B cell (primary cell): ENCODE data around the gene MYO1G. TPM values are rescaled to one million over a fixed set of nuclear protein-coding genes. Genes with fewer than 3 reads are reported as not detected.

ENCODE experiments used
- ATAC-seq: fragments of 200-7000 bp; cut with Tn5 transposase; one replicate; pipeline ENCODE4 v1.10.0; 2021; ENCODE audit warnings: low read depth, mild to moderate bottlenecking, moderate number of reproducible peaks, moderate library complexity
- CTCF ChIA-PET: fragments of 350-600 bp; sonication (Branson Sonifier 250); formaldehyde crosslinking; loops from one replicate; lab custom pipeline; 2021; ENCODE audit warnings: antibody characterized with exemption, inconsistent platforms; lab: Charles Lee
- POLR2A ChIA-PET: fragments of 350-600 bp; sonication (Branson Sonifier 250); formaldehyde crosslinking; loops from one replicate; lab custom pipeline; 2021; ENCODE audit warnings: antibody characterized with exemption; lab: Charles Lee
- DNase-seq: peaks from one replicate; pipeline ENCODE4 v3.0.0; 2013
- H2AFZ ChIP-seq: 2 replicates; pipeline ENCODE4 v1.6.1; 2012; ENCODE audit warnings: mild to moderate bottlenecking, low read depth, low read length; ENCODE audit not compliant: insufficient read depth, poor library complexity, severe bottlenecking
- H3K27ac ChIP-seq, 2 donors: 1 replicate in 1 of 2; 2 replicates in 1 of 2; pipeline ENCODE4 v1.5.1; 2012 to 2013; ENCODE audit warnings: low read length in 2 of 2, mild to moderate bottlenecking in 2 of 2, moderate library complexity in 1 of 2
- H3K27me3 ChIP-seq, 4 experiments: fragments of 200-600 bp in 1 of 4; sonication (generic) in 1 of 4; replicated peaks in 1 of 4; 1 replicate in 2 of 4; 2 replicates in 2 of 4; pipeline versions ENCODE4 v1.6.1 to v1.7.0; 2013 to 2016; ENCODE audit warnings: low read length in 3 of 4, mild to moderate bottlenecking in 2 of 4, mixed read lengths in 1 of 4, moderate library complexity in 1 of 4; ENCODE audit not compliant: insufficient read depth in 4 of 4, control insufficient read depth in 3 of 4; ENCODE audit errors: control extremely low read depth in 1 of 4
- H3K36me3 ChIP-seq, 2 experiments: replicated peaks in 1 of 2; 1 replicate in 1 of 2; 2 replicates in 1 of 2; pipeline versions ENCODE4 v1.6.1 to v1.7.1; 2013; ENCODE audit warnings: low read length in 1 of 2; ENCODE audit not compliant: insufficient read depth in 2 of 2, control insufficient read depth in 1 of 2; ENCODE audit errors: control extremely low read depth in 1 of 2, extremely low read depth in 1 of 2
- H3K4me1 ChIP-seq, 2 donors: fragments of 200-600 bp in 1 of 2; sonication (generic) in 1 of 2; 1 replicate in 1 of 2; 2 replicates in 1 of 2; pipeline versions ENCODE4 v1.5.1 to v1.6.1; 2013 to 2017; ENCODE audit warnings: low read length in 2 of 2; ENCODE audit not compliant: control insufficient read depth in 2 of 2, insufficient read depth in 2 of 2
- H3K4me2 ChIP-seq: replicated peaks from 2 replicates; pipeline ENCODE3; 2012; ENCODE audit warnings: mild to moderate bottlenecking, low read depth, low read length; ENCODE audit not compliant: poor library complexity, severe bottlenecking
- H3K4me3 ChIP-seq, 5 experiments: fragments of 200-600 bp in 1 of 5; sonication (generic) in 1 of 5; 1 replicate in 3 of 5; 2 replicates in 2 of 5; pipeline versions ENCODE4 v1.5.1 to v1.7.0; 2011 to 2016; ENCODE audit warnings: low read length in 4 of 5, mild to moderate bottlenecking in 4 of 5, low read depth in 2 of 5, control low read depth in 1 of 5, moderate library complexity in 1 of 5; ENCODE audit not compliant: insufficient read depth in 1 of 5; ENCODE audit errors: control extremely low read depth in 1 of 5, extremely low read depth in 1 of 5
- H3K79me2 ChIP-seq: fragments of 200-600 bp; sonication (generic); one replicate; pipeline ENCODE4 v1.6.0; 2016; ENCODE audit warnings: low read length; ENCODE audit not compliant: control insufficient read depth, insufficient read depth
- H3K9ac ChIP-seq: fragments of 200-600 bp; sonication (generic); 2 replicates; pipeline ENCODE4 v1.6.1; 2017; ENCODE audit warnings: mild to moderate bottlenecking, low read length, moderate library complexity
- H3K9me3 ChIP-seq, 3 donors: one replicate each; pipeline versions ENCODE4 v1.6.1 to v1.7.1; 2013; ENCODE audit warnings: low read length in 2 of 3; ENCODE audit not compliant: control insufficient read depth in 2 of 3, insufficient read depth in 1 of 3; ENCODE audit errors: control extremely low read depth in 1 of 3
- H4K20me1 ChIP-seq: 2 replicates; pipeline ENCODE4 v1.6.0; 2012; ENCODE audit warnings: mild to moderate bottlenecking, low read length; ENCODE audit not compliant: insufficient read depth, control insufficient read depth, poor library complexity, severe bottlenecking
- H3K27ac Mint-ChIP-seq: one replicate; pipeline ENCODE4 v1.8.0; 2021; ENCODE audit warnings: mixed read lengths
- H3K27me3 Mint-ChIP-seq: one replicate; pipeline ENCODE4 v1.8.0; 2021; ENCODE audit warnings: mixed read lengths
- H3K4me1 Mint-ChIP-seq: one replicate; pipeline ENCODE4 v1.8.0; 2021; ENCODE audit warnings: mixed read lengths
- H3K4me3 Mint-ChIP-seq: one replicate; pipeline ENCODE4 v1.8.0; 2021; ENCODE audit warnings: mixed read lengths
- H3K9me3 Mint-ChIP-seq: one replicate; pipeline ENCODE4 v1.8.0; 2022; ENCODE audit warnings: mixed read lengths; ENCODE audit not compliant: insufficient read depth
- EZH2 ChIP-seq: IDR thresholded peaks from 2 replicates; pipeline ENCODE4 v1.6.1; 2012; ENCODE audit warnings: borderline replicate concordance, low read depth, mild to moderate bottlenecking, moderate library complexity, low read length; ENCODE audit not compliant: insufficient read depth, poor library complexity, severe bottlenecking
- WGBS: methylation state at CpG from one replicate; pipeline ENCODE4 v1.1.5; 2013; ENCODE audit warnings: missing lambda C conversion rate; ENCODE audit not compliant: insufficient coverage; 5-methylcytosine and 5-hydroxymethylcytosine counted together
- intact Hi-C: fragments of 100-400 bp; cut with micrococcal nuclease; formaldehyde crosslinking; loops from one replicate; pipeline ENCODE4 v1.10.0; 2022
- polyA plus RNA-seq: library from polyadenylated mRNA; depleted of rRNA; stranded (reverse); fragments of >200 nt; gene quantifications from 2 replicates; pipeline ENCODE4 v1.2.3, GENCODE V29; 2012
- total RNA-seq, 2 donors: library from RNA; stranded (reverse); fragments of 120-200 nt in 1 of 2; gene quantifications; 1 replicate in 1 of 2; 2 replicates in 1 of 2; pipeline versions ENCODE4 v1.2.3 to v1.2.4, GENCODE V29; 2013 to 2022
- TF ChIP-seq, protein P1 (sequence below): fragments of 200-600 bp; IDR thresholded peaks from one replicate; pipeline ENCODE4 v1.8.0; 2022; ENCODE audit warnings: antibody characterized with exemption, mild to moderate bottlenecking

MYO1G gene
- total and polyA plus RNA-seq, 2 donors (not counting 1 experiment from before 2014, with no cell fraction given) = 104 to 239 TPM

DNA sequence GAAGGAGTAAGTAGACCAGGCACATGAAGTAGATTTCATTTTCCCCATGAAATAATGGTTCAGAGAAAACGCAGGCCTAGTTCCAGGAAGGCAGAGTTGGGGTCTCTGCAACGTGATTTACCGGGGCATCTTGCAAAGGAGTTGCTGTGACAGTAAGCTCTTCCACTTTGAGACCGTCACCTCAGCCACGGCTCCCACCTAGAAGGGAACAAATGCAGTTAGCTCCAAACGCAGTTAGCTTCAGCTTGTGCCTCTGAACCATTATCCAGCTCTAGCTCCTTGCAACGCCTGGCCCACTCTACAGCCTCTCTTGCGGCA, 7.0 kb upstream of the MYO1G start:
- H3K79me2 ChIP-seq = peaks cover 22% of the 10 kb centered on the region

More for the DNA sequence above, 7.0 kb upstream of the MYO1G start:
- Mint-ChIP-seq H3K4me1 (peaks cover 55% of the 10 kb centered on the region), H3K9me3 (no peaks in the 10 kb centered on the region), H3K27me3 (no peaks in the 10 kb centered on the region), H3K27ac (peak overlapping the region; percentile 98), H3K4me3 (peak overlapping the region; percentile 98)
- ATAC-seq = no peak
- Histone ChIP-seq H3K27ac (peak overlapping the region; percentile 97 to 98), H3K9me3 (no peaks in the 10 kb centered on the region), H2AFZ (peak overlapping the region; percentile 81), H3K4me3 (peak overlapping the region; percentile 36 to 92 (median 73)), H4K20me1 (no peaks in the 10 kb centered on the region), H3K4me2 (peak overlapping the region; percentile 90), H3K4me1 (peaks cover 35 to 45% of the 10 kb centered on the region in 2 donors), H3K27me3 (no peaks in the 10 kb centered on the region), H3K9ac (peak overlapping the region; percentile 78), H3K36me3 (peaks cover 0 to 44% of the 10 kb centered on the region in 2 experiments)
- intact Hi-C loops = loop anchor here (1.0 to 5.0 kb wide), 7 partner anchors 8 to 404 kb away; partner anchors contain the start of genes H2AZ2, PPIA and TMED4
- WGBS = 5% methylated on average over 8 of the region's 8 CpGs
- ChIA-PET CTCF (interaction anchor here (4.0 kb wide), 1 partner anchor 13 kb away, joined by 14 read pairs; no protein-coding TSS in a partner anchor), POLR2A (interaction anchor here (0.7 to 1.3 kb wide), 5 partner anchors 11 to 42 kb away, joined by 3 to 6 read pairs (median 3); no protein-coding TSS in a partner anchor)
- no peak for DNase-seq
- no peak for TF ChIP-seq EZH2
- TF ChIP-seq, protein P1, sequence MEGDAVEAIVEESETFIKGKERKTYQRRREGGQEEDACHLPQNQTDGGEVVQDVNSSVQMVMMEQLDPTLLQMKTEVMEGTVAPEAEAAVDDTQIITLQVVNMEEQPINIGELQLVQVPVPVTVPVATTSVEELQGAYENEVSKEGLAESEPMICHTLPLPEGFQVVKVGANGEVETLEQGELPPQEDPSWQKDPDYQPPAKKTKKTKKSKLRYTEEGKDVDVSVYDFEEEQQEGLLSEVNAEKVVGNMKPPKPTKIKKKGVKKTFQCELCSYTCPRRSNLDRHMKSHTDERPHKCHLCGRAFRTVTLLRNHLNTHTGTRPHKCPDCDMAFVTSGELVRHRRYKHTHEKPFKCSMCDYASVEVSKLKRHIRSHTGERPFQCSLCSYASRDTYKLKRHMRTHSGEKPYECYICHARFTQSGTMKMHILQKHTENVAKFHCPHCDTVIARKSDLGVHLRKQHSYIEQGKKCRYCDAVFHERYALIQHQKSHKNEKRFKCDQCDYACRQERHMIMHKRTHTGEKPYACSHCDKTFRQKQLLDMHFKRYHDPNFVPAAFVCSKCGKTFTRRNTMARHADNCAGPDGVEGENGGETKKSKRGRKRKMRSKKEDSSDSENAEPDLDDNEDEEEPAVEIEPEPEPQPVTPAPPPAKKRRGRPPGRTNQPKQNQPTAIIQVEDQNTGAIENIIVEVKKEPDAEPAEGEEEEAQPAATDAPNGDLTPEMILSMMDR = no peak
